Measurements from ENCODE around the gene LRFN4. TPM values are rescaled to one million over a fixed set of nuclear protein-coding genes. Genes with fewer than 3 reads are reported as not detected.

LRFN4 gene
- total and polyA plus RNA-seq, 2 of the 13 experiments (the other 11 are each of a cell fraction or from before 2014, with no cell fraction given) = 1.3 to 6.8 TPM

- TF ChIP-seq, protein P1, sequence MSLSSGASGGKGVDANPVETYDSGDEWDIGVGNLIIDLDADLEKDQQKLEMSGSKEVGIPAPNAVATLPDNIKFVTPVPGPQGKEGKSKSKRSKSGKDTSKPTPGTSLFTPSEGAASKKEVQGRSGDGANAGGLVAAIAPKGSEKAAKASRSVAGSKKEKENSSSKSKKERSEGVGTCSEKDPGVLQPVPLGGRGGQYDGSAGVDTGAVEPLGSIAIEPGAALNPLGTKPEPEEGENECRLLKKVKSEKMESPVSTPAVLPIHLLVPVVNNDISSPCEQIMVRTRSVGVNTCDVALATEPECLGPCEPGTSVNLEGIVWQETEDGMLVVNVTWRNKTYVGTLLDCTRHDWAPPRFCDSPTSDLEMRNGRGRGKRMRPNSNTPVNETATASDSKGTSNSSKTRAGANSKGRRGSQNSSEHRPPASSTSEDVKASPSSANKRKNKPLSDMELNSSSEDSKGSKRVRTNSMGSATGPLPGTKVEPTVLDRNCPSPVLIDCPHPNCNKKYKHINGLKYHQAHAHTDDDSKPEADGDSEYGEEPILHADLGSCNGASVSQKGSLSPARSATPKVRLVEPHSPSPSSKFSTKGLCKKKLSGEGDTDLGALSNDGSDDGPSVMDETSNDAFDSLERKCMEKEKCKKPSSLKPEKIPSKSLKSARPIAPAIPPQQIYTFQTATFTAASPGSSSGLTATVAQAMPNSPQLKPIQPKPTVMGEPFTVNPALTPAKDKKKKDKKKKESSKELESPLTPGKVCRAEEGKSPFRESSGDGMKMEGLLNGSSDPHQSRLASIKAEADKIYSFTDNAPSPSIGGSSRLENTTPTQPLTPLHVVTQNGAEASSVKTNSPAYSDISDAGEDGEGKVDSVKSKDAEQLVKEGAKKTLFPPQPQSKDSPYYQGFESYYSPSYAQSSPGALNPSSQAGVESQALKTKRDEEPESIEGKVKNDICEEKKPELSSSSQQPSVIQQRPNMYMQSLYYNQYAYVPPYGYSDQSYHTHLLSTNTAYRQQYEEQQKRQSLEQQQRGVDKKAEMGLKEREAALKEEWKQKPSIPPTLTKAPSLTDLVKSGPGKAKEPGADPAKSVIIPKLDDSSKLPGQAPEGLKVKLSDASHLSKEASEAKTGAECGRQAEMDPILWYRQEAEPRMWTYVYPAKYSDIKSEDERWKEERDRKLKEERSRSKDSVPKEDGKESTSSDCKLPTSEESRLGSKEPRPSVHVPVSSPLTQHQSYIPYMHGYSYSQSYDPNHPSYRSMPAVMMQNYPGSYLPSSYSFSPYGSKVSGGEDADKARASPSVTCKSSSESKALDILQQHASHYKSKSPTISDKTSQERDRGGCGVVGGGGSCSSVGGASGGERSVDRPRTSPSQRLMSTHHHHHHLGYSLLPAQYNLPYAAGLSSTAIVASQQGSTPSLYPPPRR (CRISPR knock-in tag; IDR thresholded peaks at IDR 0.05; ENCODE audit: borderline replicate concordance) = peak; percentile 42; the same call in 1 of the 2 replicates
- TF ChIP-seq PHF8 (CRISPR knock-in tag; IDR thresholded peaks at IDR 0.05) (no peak; the same call in 1 of the 2 replicates), ZBTB38 (CRISPR knock-in tag; IDR thresholded peaks at IDR 0.05) (no peak), MBNL3 (CRISPR knock-in tag; conservative IDR thresholded peaks at IDR 0.05) (no peak), ZNF280D (CRISPR knock-in tag; IDR thresholded peaks at IDR 0.05) (no peak), MTERF4 (CRISPR knock-in tag; IDR thresholded peaks at IDR 0.05) (no peak), ETS1 (CRISPR knock-in tag; IDR thresholded peaks at IDR 0.05) (no peak), MAF1 (CRISPR knock-in tag; IDR thresholded peaks at IDR 0.05; ENCODE audit: borderline replicate concordance) (no peak), GLMP (CRISPR knock-in tag; IDR thresholded peaks at IDR 0.05; ENCODE audit: borderline replicate concordance) (no peak), MYC (CRISPR knock-in tag; IDR thresholded peaks at IDR 0.05; ENCODE audit: borderline replicate concordance) (no peak), ELF1 (CRISPR knock-in tag; IDR thresholded peaks at IDR 0.05) (peak; percentile 35), ZMYM4 (CRISPR knock-in tag; IDR thresholded peaks at IDR 0.05) (no peak), THYN1 (CRISPR knock-in tag; IDR thresholded peaks at IDR 0.05; ENCODE audit: borderline replicate concordance, low read depth) (no peak), ZNF605 (CRISPR knock-in tag; IDR thresholded peaks at IDR 0.05) (no peak), ZNF432 (CRISPR knock-in tag; IDR thresholded peaks at IDR 0.05; ENCODE audit: borderline replicate concordance) (no peak), HHEX (CRISPR knock-in tag; IDR thresholded peaks at IDR 0.05) (0 out of 2 replicates have a peak, but pooled peaks have one; percentile 13)
- TF ChIP-seq, protein P2, sequence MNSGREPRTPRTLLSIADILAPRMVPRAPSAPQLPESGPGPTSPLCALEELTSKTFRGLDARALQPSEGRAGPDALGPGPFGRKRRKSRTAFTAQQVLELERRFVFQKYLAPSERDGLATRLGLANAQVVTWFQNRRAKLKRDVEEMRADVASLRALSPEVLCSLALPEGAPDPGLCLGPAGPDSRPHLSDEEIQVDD (CRISPR knock-in tag; IDR thresholded peaks at IDR 0.05; ENCODE audit: borderline replicate concordance) = no peak
Measured at GRCh38 chr11:66906061-66906733, 49.3 kb downstream of the LRFN4 start (continued).
